A549 (cell line): ENCODE measurements around the gene BACE1.
"Not testable (repeated sequence)": the region's sequence is repeated elsewhere in the genome, so short reads cannot be mapped to it uniquely, and the experiment has no call there.

ENCODE experiments used
- BHLHE40 ChIP-seq: IDR thresholded peaks from 2 replicates; pipeline ENCODE4 v1.6.1; 2012; ENCODE audit warnings: low read depth, low read length, inconsistent platforms
- HOXA7 ChIP-seq: fragments of 250-450 bp; sonication (Bioruptor Pico); IDR thresholded peaks from 2 replicates; pipeline ENCODE4 v1.5.0; 2020; ENCODE audit warnings: mild to moderate bottlenecking, moderate library complexity
- PHF8 ChIP-seq: fragments of 200-600 bp; sonication (generic); IDR thresholded peaks from 2 replicates; pipeline ENCODE4 v1.6.1; 2016; ENCODE audit warnings: low read depth, mild to moderate bottlenecking, antibody characterized with exemption, moderate library complexity, borderline replicate concordance
- POLR2A ChIP-seq: IDR thresholded peaks from 2 replicates; pipeline ENCODE4 v1.6.1; 2012; ENCODE audit warnings: mild to moderate bottlenecking, low read length
- TF ChIP-seq, protein P1 (sequence below): fragments of >200 bp; sonication (Bioruptor Twin); formaldehyde crosslinking; IDR thresholded peaks from 3 replicates; pipeline ENCODE4 v1.5.1; 2016
- TF ChIP-seq, protein P2 (sequence below): IDR thresholded peaks from 2 replicates; pipeline ENCODE4 v1.6.1; 2012; ENCODE audit warnings: low read depth, borderline replicate concordance

DNA sequence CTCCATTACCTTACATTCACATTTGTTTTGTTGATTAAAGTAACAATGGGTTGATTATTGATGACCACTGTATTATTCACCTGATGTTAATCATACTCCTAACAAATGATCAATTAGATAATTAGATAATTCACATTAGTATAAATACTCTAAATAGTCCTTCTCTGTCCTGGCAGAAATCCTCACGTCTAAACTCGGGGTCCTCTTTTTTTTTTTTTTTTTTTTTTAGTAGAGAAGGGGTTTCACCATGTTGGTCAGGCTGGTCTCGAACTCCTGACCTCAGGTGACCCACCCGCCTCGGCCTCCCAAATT, 11.2 kb upstream of the BACE1 start:
- TF ChIP-seq PHF8; POLR2A; BHLHE40; HOXA7 (CRISPR knock-in tag): not testable (repeated sequence)
- TF ChIP-seq, protein P1, sequence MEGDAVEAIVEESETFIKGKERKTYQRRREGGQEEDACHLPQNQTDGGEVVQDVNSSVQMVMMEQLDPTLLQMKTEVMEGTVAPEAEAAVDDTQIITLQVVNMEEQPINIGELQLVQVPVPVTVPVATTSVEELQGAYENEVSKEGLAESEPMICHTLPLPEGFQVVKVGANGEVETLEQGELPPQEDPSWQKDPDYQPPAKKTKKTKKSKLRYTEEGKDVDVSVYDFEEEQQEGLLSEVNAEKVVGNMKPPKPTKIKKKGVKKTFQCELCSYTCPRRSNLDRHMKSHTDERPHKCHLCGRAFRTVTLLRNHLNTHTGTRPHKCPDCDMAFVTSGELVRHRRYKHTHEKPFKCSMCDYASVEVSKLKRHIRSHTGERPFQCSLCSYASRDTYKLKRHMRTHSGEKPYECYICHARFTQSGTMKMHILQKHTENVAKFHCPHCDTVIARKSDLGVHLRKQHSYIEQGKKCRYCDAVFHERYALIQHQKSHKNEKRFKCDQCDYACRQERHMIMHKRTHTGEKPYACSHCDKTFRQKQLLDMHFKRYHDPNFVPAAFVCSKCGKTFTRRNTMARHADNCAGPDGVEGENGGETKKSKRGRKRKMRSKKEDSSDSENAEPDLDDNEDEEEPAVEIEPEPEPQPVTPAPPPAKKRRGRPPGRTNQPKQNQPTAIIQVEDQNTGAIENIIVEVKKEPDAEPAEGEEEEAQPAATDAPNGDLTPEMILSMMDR = not testable (repeated sequence)
- TF ChIP-seq, protein P2, sequence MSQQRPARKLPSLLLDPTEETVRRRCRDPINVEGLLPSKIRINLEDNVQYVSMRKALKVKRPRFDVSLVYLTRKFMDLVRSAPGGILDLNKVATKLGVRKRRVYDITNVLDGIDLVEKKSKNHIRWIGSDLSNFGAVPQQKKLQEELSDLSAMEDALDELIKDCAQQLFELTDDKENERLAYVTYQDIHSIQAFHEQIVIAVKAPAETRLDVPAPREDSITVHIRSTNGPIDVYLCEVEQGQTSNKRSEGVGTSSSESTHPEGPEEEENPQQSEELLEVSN = not testable (repeated sequence)
